A549 (cell line): ENCODE results near the gene OR10A3. TPM values are rescaled to one million over a fixed set of nuclear protein-coding genes. Genes with fewer than 3 reads are reported as not detected.
"Not testable (repeated sequence)": the region's sequence is repeated elsewhere in the genome, so short reads cannot be mapped to it uniquely, and the experiment has no call there.

Experiments
- ATAC-seq, 2 experiments: fragments of 200-7000 bp in 1 of 2; fragments of >200 bp in 1 of 2; cut with Nextera tagmentation in 1 of 2; cut with Tn5 transposase in 1 of 2; 3 replicates each; pipeline versions ENCODE4 v1.8.0 to v1.9.1; 2018 to 2020; ENCODE audit warnings: mild to moderate bottlenecking in 1 of 2, moderate library complexity in 1 of 2
- CTCF ChIA-PET: fragments of 300-600 bp; sonication (Branson Sonifier 250); formaldehyde crosslinking; extraction: SDS; loops from one replicate; lab custom pipeline; 2021; ENCODE audit warnings: antibody characterized with exemption, inconsistent platforms; lab: Yijun Ruan, JAX
- POLR2A ChIA-PET: fragments of 350-600 bp; formaldehyde crosslinking; extraction: SDS; loops from one replicate; lab custom pipeline; 2021; ENCODE audit warnings: antibody characterized with exemption, inconsistent platforms; lab: Yijun Ruan, JAX
- DNase-seq, 2 experiments: peaks; one replicate each; pipeline versions ENCODE4 v3.0.0 to v3.0.0-alpha.2; 2011 to 2016; ENCODE audit warnings: low read depth in 1 of 2, low spot score in 1 of 2
- FAIRE-seq: peaks from 2 replicates; lab custom pipeline; 2011; peaks lifted over from hg19 to GRCh38; lab: Jason Lieb, UNC
- H3K27ac ChIP-seq, 2 experiments: fragments of >200 bp; sonication (Bioruptor Twin); formaldehyde crosslinking; 3 replicates each; pipeline ENCODE4 v1.5.1; 2016 to 2017
- H3K4me1 ChIP-seq: fragments of >200 bp; sonication (Bioruptor Twin); formaldehyde crosslinking; 3 replicates; pipeline ENCODE4 v1.6.1; 2016
- H3K4me2 ChIP-seq: fragments of >200 bp; sonication (Bioruptor Twin); formaldehyde crosslinking; 3 replicates; pipeline ENCODE4 v1.6.1; 2016
- H3K4me3 ChIP-seq: fragments of >200 bp; sonication (Bioruptor Twin); formaldehyde crosslinking; 3 replicates; pipeline ENCODE4 v1.5.1; 2016
- H3K9me3 ChIP-seq: fragments of >200 bp; sonication (Bioruptor Twin); formaldehyde crosslinking; 3 replicates; pipeline ENCODE4 v1.6.1; 2016
- CEBPB ChIP-seq, 2 experiments: fragments of >200 bp in 1 of 2; sonication (Bioruptor Twin) in 1 of 2; formaldehyde crosslinking in 1 of 2; IDR thresholded peaks; 2 replicates each; pipeline ENCODE4 v1.6.1; 2012 to 2016
- CHD2 ChIP-seq: fragments of 150-350 bp; IDR thresholded peaks from 2 replicates; pipeline ENCODE4 v1.6.1; 2014; ENCODE audit warnings: low read length; ENCODE audit not compliant: partially characterized antibody
- EHF ChIP-seq: fragments of 250-450 bp; sonication (Bioruptor Pico); IDR thresholded peaks from 2 replicates; pipeline ENCODE4 v1.5.0; 2020; ENCODE audit warnings: mild to moderate bottlenecking
- EHMT2 ChIP-seq: fragments of 200-600 bp; sonication (generic); IDR thresholded peaks from 2 replicates; pipeline ENCODE4 v1.6.1; 2016; ENCODE audit warnings: antibody characterized with exemption, low read depth, mild to moderate bottlenecking, moderate library complexity
- EP300 ChIP-seq, 2 experiments: fragments of >200 bp; sonication (Bioruptor Twin); formaldehyde crosslinking; IDR thresholded peaks; 2 replicates in 1 of 2; 3 replicates in 1 of 2; pipeline ENCODE4 v1.6.1; 2016 to 2017
- FOSB ChIP-seq: fragments of 250-450 bp; sonication (Bioruptor Pico); IDR thresholded peaks from 2 replicates; pipeline ENCODE4 v1.5.0; 2020; ENCODE audit warnings: mild to moderate bottlenecking, moderate library complexity
- FOSL2 ChIP-seq, 2 experiments: fragments of 450-650 bp in 1 of 2; fragments of >200 bp in 1 of 2; sonication (Bioruptor Twin) in 1 of 2; formaldehyde crosslinking; IDR thresholded peaks; 2 replicates each; pipeline versions ENCODE4 v1.5.0 to v1.6.1; 2016 to 2020; ENCODE audit warnings: mild to moderate bottlenecking in 1 of 2, moderate library complexity in 1 of 2
- GATA3 ChIP-seq: IDR thresholded peaks from 2 replicates; pipeline ENCODE4 v1.6.1; 2012; ENCODE audit warnings: borderline replicate concordance
- HDAC2 ChIP-seq: fragments of 200-600 bp; sonication (generic); IDR thresholded peaks from 2 replicates; pipeline ENCODE4 v1.6.1; 2016
- HOXA7 ChIP-seq: fragments of 250-450 bp; sonication (Bioruptor Pico); IDR thresholded peaks from 2 replicates; pipeline ENCODE4 v1.5.0; 2020; ENCODE audit warnings: mild to moderate bottlenecking, moderate library complexity
- KDM1A ChIP-seq: fragments of 200-600 bp; sonication (generic); IDR thresholded peaks from 2 replicates; pipeline ENCODE4 v1.6.1; 2016; ENCODE audit warnings: low read depth, mild to moderate bottlenecking
- KDM5A ChIP-seq: fragments of 200-600 bp; sonication (generic); IDR thresholded peaks from 2 replicates; pipeline ENCODE4 v1.6.1; 2016; ENCODE audit warnings: antibody characterized with exemption, mild to moderate bottlenecking
- MAFK ChIP-seq: fragments of 450-650 bp; IDR thresholded peaks from 2 replicates; pipeline ENCODE4 v1.6.1; 2014; ENCODE audit not compliant: partially characterized antibody
- MAZ ChIP-seq: fragments of 150-350 bp; IDR thresholded peaks from 2 replicates; pipeline ENCODE4 v1.6.1; 2014; ENCODE audit warnings: antibody characterized with exemption, low read depth, low read length, borderline replicate concordance
- MYC ChIP-seq: IDR thresholded peaks from 2 replicates; pipeline ENCODE4 v1.6.1; 2012; ENCODE audit warnings: mild to moderate bottlenecking, inconsistent platforms, low read length, improper control_type of control experiment, borderline replicate concordance
- PHF8 ChIP-seq: fragments of 200-600 bp; sonication (generic); IDR thresholded peaks from 2 replicates; pipeline ENCODE4 v1.6.1; 2016; ENCODE audit warnings: low read depth, mild to moderate bottlenecking, antibody characterized with exemption, moderate library complexity, borderline replicate concordance
- RAD21 ChIP-seq, 2 experiments: fragments of >200 bp in 1 of 2; sonication (Bioruptor Twin) in 1 of 2; formaldehyde crosslinking in 1 of 2; IDR thresholded peaks in 1 of 2; conservative IDR thresholded peaks in 1 of 2; 2 replicates in 1 of 2; 3 replicates in 1 of 2; pipeline ENCODE4 v1.6.1; 2012 to 2018; ENCODE audit warnings: inconsistent platforms in 1 of 2
- RNF2 ChIP-seq: fragments of 200-600 bp; sonication (generic); IDR thresholded peaks from 2 replicates; pipeline ENCODE4 v1.6.1; 2016; ENCODE audit warnings: low read depth, mild to moderate bottlenecking, antibody characterized with exemption, moderate library complexity, borderline replicate concordance
- SMC3 ChIP-seq: fragments of >200 bp; sonication (Bioruptor Twin); formaldehyde crosslinking; IDR thresholded peaks from 3 replicates; pipeline ENCODE4 v1.6.1; 2018; ENCODE audit warnings: inconsistent platforms
- SREBF2 ChIP-seq: fragments of 450-650 bp; IDR thresholded peaks from 2 replicates; pipeline ENCODE4 v1.6.1; 2014; ENCODE audit warnings: mild to moderate bottlenecking, moderate library complexity
- TP53 ChIP-seq: fragments of 250-450 bp; sonication (Bioruptor Pico); IDR thresholded peaks from 2 replicates; pipeline ENCODE4 v1.5.0; 2021; ENCODE audit warnings: mild to moderate bottlenecking, moderate library complexity
- ZC3H11A ChIP-seq: fragments of 450-650 bp; IDR thresholded peaks from 2 replicates; pipeline ENCODE4 v1.6.1; 2014; ENCODE audit warnings: antibody characterized with exemption, mild to moderate bottlenecking
- ZFP36 ChIP-seq: fragments of 450-650 bp; IDR thresholded peaks from 2 replicates; pipeline ENCODE4 v1.6.1; 2014; ENCODE audit warnings: borderline replicate concordance; ENCODE audit not compliant: partially characterized antibody
- ZSCAN20 ChIP-seq: fragments of 250-450 bp; sonication (Bioruptor Pico); IDR thresholded peaks from 2 replicates; pipeline ENCODE4 v1.8.0; 2022; ENCODE audit warnings: mild to moderate bottlenecking, moderate library complexity
- WGBS: methylation state at CpG from one replicate; pipeline ENCODE4 v1.1.6; 2017; ENCODE audit errors: missing lambda C conversion rate; 5-methylcytosine and 5-hydroxymethylcytosine counted together
- polyA minus RNA-seq: library from RNA; depleted of rRNA, polyadenylated mRNA; stranded (reverse); fragments of >200 nt; gene quantifications from 2 replicates; pipeline ENCODE4 v1.2.3, GENCODE V29; 2011; rRNA and poly(A)+ RNA removed
- polyA plus RNA-seq, 4 experiments: library from polyadenylated mRNA; depleted of rRNA in 3 of 4; stranded (reverse); fragments of >200 nt; fragmentation: RNase III in 1 of 4; extraction: RNeasy Plus Mini Kit Qiagen cat#74134 plus additional on column Dnase treatment in 1 of 4; gene quantifications; 2 replicates in 3 of 4; 3 replicates in 1 of 4; pipeline ENCODE4 v1.2.3, GENCODE V29; 2011 to 2017
- TF ChIP-seq, protein P1 (sequence below): fragments of 250-450 bp; sonication (Bioruptor Pico); IDR thresholded peaks from 2 replicates; pipeline ENCODE4 v1.5.0; 2021; ENCODE audit warnings: mild to moderate bottlenecking, moderate library complexity, borderline replicate concordance
- TF ChIP-seq, protein P2 (sequence below): fragments of 200-600 bp; sonication (generic); IDR thresholded peaks from 2 replicates; pipeline ENCODE4 v1.6.1; 2016; ENCODE audit warnings: antibody characterized with exemption, mild to moderate bottlenecking, moderate library complexity

The OR10A3 gene
- polyA plus RNA-seq (2011; rRNA removed) (not detected in 2 replicates), polyA plus RNA-seq (2017; fragmentation: RNase III; extraction: RNeasy Plus Mini Kit Qiagen cat#74134 plus additional on column Dnase treatment) (not detected in 3 replicates), polyA minus RNA-seq (not detected in 2 replicates)
- polyA plus RNA-seq (2012; cell fraction: cytosol; rRNA removed), result not detected in 2 replicates
- not detected in 2 replicates for polyA plus RNA-seq (2012; cell fraction: nucleus; rRNA removed)

DNA sequence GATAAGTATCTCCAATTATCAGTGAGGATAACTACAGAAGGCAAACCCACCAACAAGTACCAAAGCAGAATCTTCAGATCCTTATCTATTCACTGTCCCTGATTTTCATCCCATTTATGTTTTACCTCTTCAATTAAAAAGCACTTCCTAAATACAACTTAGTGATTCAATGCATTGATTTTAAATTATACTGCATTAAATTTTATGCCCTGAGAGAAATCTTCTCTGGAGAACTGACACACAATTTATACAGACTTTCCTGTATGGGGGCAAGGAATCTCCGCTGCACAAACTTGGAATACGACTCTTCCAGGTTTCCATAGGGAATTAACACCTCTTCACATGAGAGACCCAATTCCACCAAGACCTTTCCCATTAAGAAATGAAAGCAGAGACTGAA, at the start of gene OR10A3:
TSS of gene OR10A3 (minus strand) at position 101 of the 400 bp plus-strand sequence. CDS start 2,188 bp downstream, outside the sequence.
- H3K9me3 ChIP-seq, result 0 out of 3 replicates have a peak, but pooled peaks cover 3% of the 10 kb centered on the region

GRCh38 chr11:7987560-7987883, 46.0 kb upstream of the OR10A3 start:
- not testable (repeated sequence) for FAIRE-seq
- WGBS, result under 1% methylated on average over 10 of the region's 13 CpGs
- POLR2A ChIA-PET, result interaction anchor here (0.8 to 1.2 kb wide), 8 partner anchors 10 to 889 kb away, joined by 3 to 7 read pairs (median 4); no protein-coding TSS in a partner anchor

More for the DNA sequence above, at the start of gene OR10A3:
- 4% methylated on average over 2 of the region's 2 CpGs for WGBS
- Histone ChIP-seq H3K4me2 (no peak within 1 kb of the TSS), H3K4me1 (no peaks in the 10 kb centered on the region), H3K4me3 (no peak within 1 kb of the TSS), H3K27ac (no peak within 1 kb of the TSS)
- POLR2A ChIA-PET, result no interaction called here
- TF ChIP-seq MYC, result no peak
- TF ChIP-seq, protein P1, sequence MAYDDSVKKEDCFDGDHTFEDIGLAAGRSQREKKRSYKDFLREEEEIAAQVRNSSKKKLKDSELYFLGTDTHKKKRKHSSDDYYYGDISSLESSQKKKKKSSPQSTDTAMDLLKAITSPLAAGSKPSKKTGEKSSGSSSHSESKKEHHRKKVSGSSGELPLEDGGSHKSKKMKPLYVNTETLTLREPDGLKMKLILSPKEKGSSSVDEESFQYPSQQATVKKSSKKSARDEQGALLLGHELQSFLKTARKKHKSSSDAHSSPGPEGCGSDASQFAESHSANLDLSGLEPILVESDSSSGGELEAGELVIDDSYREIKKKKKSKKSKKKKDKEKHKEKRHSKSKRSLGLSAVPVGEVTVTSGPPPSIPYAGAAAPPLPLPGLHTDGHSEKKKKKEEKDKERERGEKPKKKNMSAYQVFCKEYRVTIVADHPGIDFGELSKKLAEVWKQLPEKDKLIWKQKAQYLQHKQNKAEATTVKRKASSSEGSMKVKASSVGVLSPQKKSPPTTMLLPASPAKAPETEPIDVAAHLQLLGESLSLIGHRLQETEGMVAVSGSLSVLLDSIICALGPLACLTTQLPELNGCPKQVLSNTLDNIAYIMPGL (CRISPR knock-in tag), result no peak
- TF ChIP-seq, protein P2, sequence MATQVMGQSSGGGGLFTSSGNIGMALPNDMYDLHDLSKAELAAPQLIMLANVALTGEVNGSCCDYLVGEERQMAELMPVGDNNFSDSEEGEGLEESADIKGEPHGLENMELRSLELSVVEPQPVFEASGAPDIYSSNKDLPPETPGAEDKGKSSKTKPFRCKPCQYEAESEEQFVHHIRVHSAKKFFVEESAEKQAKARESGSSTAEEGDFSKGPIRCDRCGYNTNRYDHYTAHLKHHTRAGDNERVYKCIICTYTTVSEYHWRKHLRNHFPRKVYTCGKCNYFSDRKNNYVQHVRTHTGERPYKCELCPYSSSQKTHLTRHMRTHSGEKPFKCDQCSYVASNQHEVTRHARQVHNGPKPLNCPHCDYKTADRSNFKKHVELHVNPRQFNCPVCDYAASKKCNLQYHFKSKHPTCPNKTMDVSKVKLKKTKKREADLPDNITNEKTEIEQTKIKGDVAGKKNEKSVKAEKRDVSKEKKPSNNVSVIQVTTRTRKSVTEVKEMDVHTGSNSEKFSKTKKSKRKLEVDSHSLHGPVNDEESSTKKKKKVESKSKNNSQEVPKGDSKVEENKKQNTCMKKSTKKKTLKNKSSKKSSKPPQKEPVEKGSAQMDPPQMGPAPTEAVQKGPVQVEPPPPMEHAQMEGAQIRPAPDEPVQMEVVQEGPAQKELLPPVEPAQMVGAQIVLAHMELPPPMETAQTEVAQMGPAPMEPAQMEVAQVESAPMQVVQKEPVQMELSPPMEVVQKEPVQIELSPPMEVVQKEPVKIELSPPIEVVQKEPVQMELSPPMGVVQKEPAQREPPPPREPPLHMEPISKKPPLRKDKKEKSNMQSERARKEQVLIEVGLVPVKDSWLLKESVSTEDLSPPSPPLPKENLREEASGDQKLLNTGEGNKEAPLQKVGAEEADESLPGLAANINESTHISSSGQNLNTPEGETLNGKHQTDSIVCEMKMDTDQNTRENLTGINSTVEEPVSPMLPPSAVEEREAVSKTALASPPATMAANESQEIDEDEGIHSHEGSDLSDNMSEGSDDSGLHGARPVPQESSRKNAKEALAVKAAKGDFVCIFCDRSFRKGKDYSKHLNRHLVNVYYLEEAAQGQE, result no peak
- TF ChIP-seq PHF8, result no peak
- TF ChIP-seq GATA3, result no peak
- no peak for TF ChIP-seq CHD2
- no peak for TF ChIP-seq KDM1A
- TF ChIP-seq TP53 (CRISPR knock-in tag), result no peak
- no peak for TF ChIP-seq CEBPB (IDR thresholded peaks at IDR 0.05)
- TF ChIP-seq ZSCAN20 (CRISPR knock-in tag), result no peak
- no peak for TF ChIP-seq MAZ
- no peak for TF ChIP-seq EP300 (IDR thresholded peaks at IDR 0.05)
- no peak for TF ChIP-seq HDAC2
- TF ChIP-seq SREBF2, result no peak
- DNase-seq (no peak), ATAC-seq (no peak), FAIRE-seq (no peak)
- CTCF ChIA-PET, result no interaction called here

DNA sequence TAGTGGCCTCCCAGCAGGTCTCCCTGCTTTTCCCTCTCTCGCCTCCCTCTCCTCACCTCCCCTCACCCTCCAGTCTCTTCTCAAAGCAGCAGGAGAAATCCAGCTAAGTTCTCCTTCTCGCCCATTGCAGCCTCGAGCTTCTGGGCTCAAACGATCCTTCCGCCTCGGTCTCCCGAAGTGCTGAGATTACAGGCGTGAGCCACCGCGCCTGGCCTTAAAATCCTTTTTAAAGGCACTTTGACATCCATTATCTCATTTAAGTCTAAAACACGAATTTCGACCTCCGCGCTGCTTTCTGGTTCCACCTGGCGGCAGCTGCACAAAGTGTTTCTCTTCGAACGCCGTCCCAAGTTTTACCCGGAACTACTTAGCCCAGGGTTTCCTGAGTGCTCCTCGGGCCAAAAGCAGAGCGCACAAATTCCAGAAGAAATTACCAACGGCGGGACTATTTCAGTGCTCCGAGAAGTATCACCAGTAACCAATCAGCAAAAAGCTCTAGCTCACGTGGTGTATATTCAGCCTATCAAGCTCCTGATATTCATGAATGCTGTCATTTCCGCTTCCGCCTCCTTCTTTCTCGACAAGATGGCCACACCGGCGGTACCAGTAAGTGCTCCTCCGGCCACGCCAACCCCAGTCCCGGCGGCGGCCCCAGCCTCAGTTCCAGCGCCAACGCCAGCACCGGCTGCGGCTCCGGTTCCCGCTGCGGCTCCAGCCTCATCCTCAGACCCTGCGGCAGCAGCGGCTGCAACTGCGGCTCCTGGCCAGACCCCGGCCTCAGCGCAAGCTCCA, 45.5 kb upstream of the OR10A3 start, which contains the start of gene EIF3F:
TSS of gene EIF3F (plus strand) at position 570 of the 792 bp plus-strand sequence. CDS start at position 586, 16 bp downstream.
- WGBS, result under 1% methylated on average over 34 of the region's 47 CpGs
- H3K4me2 ChIP-seq, result peak within 1 kb of the TSS; percentile 98
- peak within 1 kb of the TSS; percentile 80 to 91 for H3K27ac ChIP-seq
- DNase-seq (peak; percentile 97 to 100), FAIRE-seq (peak; percentile 18), ATAC-seq (peak; percentile 98 to 99)
- CTCF ChIA-PET, result interaction anchor here (0.6 to 5.3 kb wide), 40 partner anchors 9 to 891 kb away, joined by 3 to 114 read pairs (median 4); partner anchors contain the start of gene NLRP10
- POLR2A ChIA-PET, result interaction anchor here (0.6 to 1.4 kb wide), 12 partner anchors 9 to 889 kb away, joined by 3 to 7 read pairs (median 4); no protein-coding TSS in a partner anchor
- peak within 1 kb of the TSS; percentile 70 for H3K4me3 ChIP-seq
- H3K4me1 ChIP-seq, result peaks cover 15% of the 10 kb centered on the region
- no peaks in the 10 kb centered on the region for H3K9me3 ChIP-seq
- no peak for TF ChIP-seq EHF (CRISPR knock-in tag)
- no peak for TF ChIP-seq RNF2
- TF ChIP-seq ZFP36, result no peak
- TF ChIP-seq FOSL2 (IDR thresholded peaks at IDR 0.05), result no peak
- TF ChIP-seq FOSL2 (CRISPR knock-in tag; IDR thresholded peaks at IDR 0.05), result peak; percentile 29; the same call in 1 of the 2 replicates
- TF ChIP-seq TP53 (CRISPR knock-in tag), result no peak
- no peak for TF ChIP-seq MAFK
- TF ChIP-seq ZC3H11A, result no peak
- TF ChIP-seq PHF8, result peak; percentile 39; the same call in 1 of the 2 replicates
- TF ChIP-seq HOXA7 (CRISPR knock-in tag), result no peak
- no peak for TF ChIP-seq EHMT2
- peak; percentile 78 to 87 for TF ChIP-seq RAD21 (conservative IDR thresholded peaks at IDR 0.05 in 1 of 2, IDR thresholded peaks at IDR 0.05 in 1 of 2)
- peak; percentile 97 for TF ChIP-seq SMC3
- no peak for TF ChIP-seq EP300 (IDR thresholded peaks at IDR 0.05)
- TF ChIP-seq FOSB (CRISPR knock-in tag), result no peak

More at GRCh38 chr11:7987560-7987883, 46.0 kb upstream of the OR10A3 start:
- Histone ChIP-seq H3K4me1 (peaks cover 15% of the 10 kb centered on the region), H3K4me2 (peak overlapping the region; percentile 98)
- DNase-seq, result not testable (repeated sequence)
- TF ChIP-seq KDM5A, result 0 out of 2 replicates have a peak, but pooled peaks have one; percentile 35
- TF ChIP-seq, all 56 proteins: peak for 1; not testable (repeated sequence) for 55
- H3K9me3 ChIP-seq, result not testable (repeated sequence)
- CTCF ChIA-PET, result interaction anchor here (0.6 to 5.3 kb wide), 37 partner anchors 10 to 892 kb away, joined by 3 to 114 read pairs (median 5); partner anchors contain the start of gene NLRP10
- peak overlapping the region; percentile 70 for H3K4me3 ChIP-seq
- H3K27ac ChIP-seq, result peak overlapping the region; percentile 80 to 91
- peak; percentile 49 to 69; a peak in 5 of 6 replicates for ATAC-seq
